ENCODE data around the gene MFN2. TPM values are rescaled to one million over a fixed set of nuclear protein-coding genes. Genes with fewer than 3 reads are reported as not detected.
A peak's percentile ranks its signal among the peaks of the same experiment; 100 is the strongest.
"Not testable (repeated sequence)": the region's sequence is repeated elsewhere in the genome, so short reads cannot be mapped to it uniquely, and the experiment has no call there.

MFN2 gene
- total RNA-seq, 1 experiment from 2014 or later, result 43.7 TPM

GRCh38 chr1:12029720-12030339 lies 49.6 kb downstream of the MFN2 start:
- Histone ChIP-seq H3K9me3 (no peaks in the 10 kb centered on the region), H3K4me3 (no peak overlapping the region), H3K27me3 (no peaks in the 10 kb centered on the region), H3K36me3 (peaks cover 5% of the 10 kb centered on the region)
- DNase-seq, result no peak

DNA sequence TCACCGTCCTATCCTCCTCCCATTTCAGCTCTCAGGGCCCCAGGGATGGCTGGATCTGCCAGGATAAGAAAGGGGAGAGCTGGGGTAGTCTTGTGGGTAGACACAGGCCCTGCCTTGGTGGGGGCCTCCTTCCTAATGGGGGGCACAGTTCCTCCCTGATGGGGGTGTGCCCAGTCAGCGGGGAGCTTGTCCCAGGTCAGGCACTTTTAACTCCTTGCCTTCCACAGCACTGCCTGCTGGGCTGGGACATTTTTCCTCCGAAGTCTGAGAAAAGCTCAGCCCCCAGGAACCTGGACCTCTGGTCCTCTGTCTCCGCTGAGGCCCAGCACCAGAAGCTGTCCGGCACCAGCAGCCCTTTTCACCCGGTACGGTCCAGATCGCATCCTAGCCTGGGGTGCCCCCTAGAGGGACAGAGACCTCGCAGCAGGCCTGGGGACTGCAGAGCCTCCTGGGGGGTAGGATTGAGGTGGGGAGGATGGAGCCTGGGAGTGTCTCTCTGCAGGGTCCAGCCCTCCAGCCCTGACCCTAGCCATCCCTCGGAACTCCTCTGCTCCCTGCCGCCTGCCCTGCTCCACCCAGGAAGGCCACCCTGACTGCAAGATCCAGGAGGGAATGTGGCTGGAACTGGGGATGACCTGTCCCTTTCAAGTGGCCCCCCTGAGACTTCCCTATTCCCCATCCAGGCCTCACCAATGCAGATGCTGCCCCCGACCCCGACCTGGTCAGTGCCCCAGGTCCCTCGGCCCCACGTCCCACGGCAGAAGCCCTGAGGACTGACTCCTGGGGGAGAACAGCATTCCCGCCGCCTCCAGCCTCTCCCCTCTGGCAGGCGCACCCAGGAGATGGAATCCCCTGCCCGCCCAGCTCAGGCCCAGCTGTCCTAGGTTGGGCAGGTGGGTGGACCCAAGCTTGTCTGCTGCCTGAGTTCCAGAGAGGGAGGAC lies 51.1 kb downstream of the MFN2 start:
- Histone ChIP-seq H3K36me3 (peaks cover 2% of the 10 kb centered on the region), H3K4me3 (no peak overlapping the region), H3K27me3 (no peaks in the 10 kb centered on the region), H3K9me3 (no peaks in the 10 kb centered on the region)
- DNase-seq, result peak; percentile 22

GRCh38 chr1:12032161-12032621 lies 51.9 kb downstream of the MFN2 start:
- Histone ChIP-seq H3K4me3 (no peak overlapping the region), H3K27me3 (no peaks in the 10 kb centered on the region), H3K9me3 (no peaks in the 10 kb centered on the region), H3K36me3 (peaks cover 2% of the 10 kb centered on the region)
- DNase-seq, result no peak

DNA sequence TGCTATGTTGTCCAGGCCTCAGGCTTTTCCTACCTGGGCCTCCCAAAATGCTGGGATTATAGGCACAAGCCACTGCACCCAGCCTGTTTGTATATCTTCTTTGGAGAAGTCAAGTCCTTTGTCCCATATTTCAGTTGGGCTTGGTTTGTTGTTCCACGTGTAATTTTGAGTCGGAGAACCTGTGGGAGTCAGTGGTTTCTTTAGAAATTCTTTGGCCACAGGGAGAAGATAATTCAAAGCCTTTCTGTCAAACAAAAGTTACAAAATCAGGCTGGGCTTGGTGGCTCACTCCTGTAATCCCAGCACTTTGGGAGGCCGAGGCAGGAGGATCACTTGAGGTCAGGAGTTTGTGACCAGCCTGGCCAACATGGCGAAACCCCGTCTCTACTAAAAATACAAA lies 53.2 kb downstream of the MFN2 start:
- not testable (repeated sequence) for DNase-seq, H3K36me3 ChIP-seq, H3K9me3 ChIP-seq, H3K27me3 ChIP-seq, H3K4me3 ChIP-seq

DNA sequence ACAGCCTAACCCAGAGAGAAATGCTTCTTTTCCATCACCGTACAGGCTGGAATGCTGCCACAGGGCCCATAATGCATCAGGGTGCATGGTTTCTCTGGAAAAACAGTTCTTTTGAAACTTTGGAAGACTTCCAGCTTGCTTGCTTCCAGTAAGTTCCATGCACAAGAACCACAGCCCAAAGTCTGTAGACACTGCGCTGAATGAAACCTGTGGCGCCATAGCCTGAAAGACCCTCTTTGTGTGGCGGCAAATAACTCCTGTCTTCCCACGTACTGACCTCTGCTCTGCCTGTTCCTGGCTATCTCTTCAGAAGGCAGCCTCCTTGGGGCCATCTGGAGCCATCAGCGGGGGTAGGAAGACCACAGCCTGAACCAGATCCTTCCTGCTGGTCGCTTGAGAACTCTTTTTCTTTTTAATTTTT lies 54.1 kb downstream of the MFN2 start:
- DNase-seq, result no peak
- Histone ChIP-seq H3K4me3 (no peak overlapping the region), H3K9me3 (no peaks in the 10 kb centered on the region), H3K27me3 (no peaks in the 10 kb centered on the region), H3K36me3 (no peaks in the 10 kb centered on the region; the same call in 1 of the 2 replicates)

DNA sequence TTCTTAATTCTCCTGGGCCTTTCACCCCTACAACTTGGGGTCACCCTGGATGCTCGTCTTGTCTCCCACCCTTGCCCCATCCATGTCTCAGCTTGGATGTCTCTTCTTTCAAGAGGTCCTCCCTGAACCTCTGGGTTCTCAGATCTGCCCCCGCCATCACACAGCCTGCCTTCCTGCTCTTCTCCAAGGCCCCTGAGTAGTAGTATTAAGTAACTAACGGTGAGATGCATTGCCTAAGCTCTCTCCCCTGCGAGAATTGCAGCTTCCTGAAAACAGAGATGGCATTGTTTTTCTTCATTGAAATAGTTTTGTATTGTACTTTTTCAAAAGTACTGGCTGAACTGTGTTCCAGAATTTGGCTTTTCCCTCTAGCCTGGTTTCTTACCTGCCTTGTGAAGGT lies 55.1 kb downstream of the MFN2 start:
- Histone ChIP-seq H3K4me3 (no peak overlapping the region), H3K36me3 (no peaks in the 10 kb centered on the region), H3K27me3 (no peaks in the 10 kb centered on the region), H3K9me3 (no peaks in the 10 kb centered on the region)
- DNase-seq, result no peak

DNA sequence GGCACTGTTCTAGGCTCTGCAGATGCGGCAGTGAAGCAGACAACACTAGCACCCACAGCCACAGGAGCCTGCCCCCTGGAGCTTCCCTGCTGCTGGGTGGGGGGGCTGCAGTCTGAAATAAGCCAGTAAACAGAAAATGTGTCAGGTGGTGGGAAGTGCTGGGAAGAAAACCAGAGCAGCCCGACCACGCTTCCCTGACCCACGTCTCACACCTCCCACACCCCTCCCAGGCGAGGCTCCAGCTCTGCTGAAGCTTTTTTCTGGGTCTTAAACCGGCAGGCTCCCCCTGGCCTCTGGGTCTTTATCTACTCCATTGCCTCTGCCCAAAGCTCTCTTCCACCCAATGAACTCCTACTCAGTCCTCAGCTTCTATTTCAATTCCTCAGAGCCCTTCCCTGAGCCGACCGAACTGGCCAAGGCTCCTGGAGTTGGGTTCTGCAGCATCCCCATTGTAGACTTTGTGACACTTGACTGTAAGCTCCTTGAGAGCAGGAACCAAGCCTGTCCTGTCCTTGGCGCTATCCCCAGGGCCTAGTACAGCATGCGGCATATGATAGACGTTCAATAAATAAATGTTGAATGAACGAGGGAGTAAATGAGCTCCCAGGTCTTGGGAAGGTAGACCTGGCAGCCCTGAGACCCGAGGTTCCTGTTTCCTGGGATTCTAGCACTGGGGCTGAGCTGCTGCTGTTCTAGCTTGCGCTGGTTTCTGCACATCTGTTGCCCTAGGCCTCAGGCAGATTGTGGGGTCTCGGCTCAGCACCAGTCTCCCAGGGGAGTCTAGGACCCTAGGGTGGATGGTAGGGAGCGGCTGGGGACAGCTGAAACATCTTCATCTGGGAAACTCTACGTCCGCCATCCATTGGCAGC lies 57.5 kb downstream of the MFN2 start:
- no peak for DNase-seq
- no peaks in the 10 kb centered on the region for H3K9me3 ChIP-seq
- H3K4me3 ChIP-seq, result no peak overlapping the region
- no peaks in the 10 kb centered on the region for H3K27me3 ChIP-seq
- H3K36me3 ChIP-seq, result no peaks in the 10 kb centered on the region

GRCh38 chr1:12038356-12039163 lies 58.3 kb downstream of the MFN2 start:
- H3K4me3 ChIP-seq, result no peak overlapping the region
- H3K36me3 ChIP-seq, result no peaks in the 10 kb centered on the region
- DNase-seq, result no peak
- H3K27me3 ChIP-seq, result no peaks in the 10 kb centered on the region
- H3K9me3 ChIP-seq, result no peaks in the 10 kb centered on the region

- Histone ChIP-seq H3K36me3 (no peaks in the 10 kb centered on the region), H3K9me3 (no peaks in the 10 kb centered on the region), H3K4me3 (no peak overlapping the region), H3K27me3 (no peaks in the 10 kb centered on the region)
- DNase-seq, result no peak
Observed at GRCh38 chr1:12039164-12039525, 58.9 kb downstream of the MFN2 start.

DNA sequence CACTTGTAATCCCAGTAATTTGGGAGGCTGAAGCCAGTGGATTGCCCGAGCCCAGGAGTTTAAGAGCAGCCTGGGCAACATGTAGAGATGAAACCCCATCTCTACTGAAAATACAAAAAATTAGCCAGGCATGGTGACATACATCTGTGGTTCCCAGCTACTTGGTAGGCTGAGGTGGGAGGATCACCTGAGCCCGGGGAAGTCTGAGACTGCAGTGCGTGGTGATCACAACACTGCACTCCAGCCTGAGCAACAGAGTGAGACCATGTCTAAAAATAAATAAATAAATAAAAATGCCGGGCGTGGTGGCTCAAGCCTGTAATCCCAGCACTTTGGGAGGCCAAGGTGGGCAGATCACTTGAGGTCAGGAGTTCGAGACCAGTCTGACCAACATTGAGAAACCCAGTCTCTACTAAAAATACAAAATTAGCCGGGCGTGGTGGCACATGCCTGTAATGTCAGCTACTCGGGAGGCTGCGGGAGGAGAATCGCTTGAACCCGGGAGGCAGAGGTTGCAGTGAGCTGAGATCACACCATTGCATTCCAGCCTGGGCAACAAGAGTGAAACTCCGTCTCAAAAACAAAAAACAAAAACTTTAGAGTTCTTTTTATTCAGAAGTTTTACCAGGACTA lies 59.7 kb downstream of the MFN2 start:
- not testable (repeated sequence) for DNase-seq, H3K9me3 ChIP-seq, H3K36me3 ChIP-seq, H3K27me3 ChIP-seq, H3K4me3 ChIP-seq

- no peaks in the 10 kb centered on the region for H3K27me3 ChIP-seq
- H3K9me3 ChIP-seq, result no peaks in the 10 kb centered on the region
- H3K4me3 ChIP-seq, result no peak overlapping the region
- no peaks in the 10 kb centered on the region for H3K36me3 ChIP-seq
- DNase-seq, result peak; percentile 73
Observed at GRCh38 chr1:12040457-12041051, 60.3 kb downstream of the MFN2 start.

- H3K36me3 ChIP-seq, H3K4me3 ChIP-seq, H3K9me3 ChIP-seq, DNase-seq, H3K27me3 ChIP-seq: not testable (repeated sequence)
Observed at GRCh38 chr1:12044187-12044877, 64.1 kb downstream of the MFN2 start.

DNA sequence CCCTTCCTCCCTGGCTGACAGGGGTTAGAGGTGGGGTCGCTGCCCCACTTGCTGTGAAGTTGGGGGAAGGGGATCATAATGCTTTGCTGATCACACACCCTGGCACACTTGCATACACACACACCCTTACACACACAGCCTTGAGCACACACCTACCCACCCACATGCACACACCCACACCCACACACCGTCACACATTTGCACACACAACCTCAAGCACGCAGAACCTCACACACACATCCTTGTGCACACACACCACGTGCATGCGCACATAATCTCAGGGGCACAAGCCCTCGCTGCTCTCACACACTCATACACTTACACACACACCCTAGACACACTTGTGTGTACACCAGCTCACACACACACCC lies 66.5 kb downstream of the MFN2 start:
- H3K36me3 ChIP-seq, result no peaks in the 10 kb centered on the region
- no peaks in the 10 kb centered on the region for H3K9me3 ChIP-seq
- DNase-seq, result no peak
- no peaks in the 10 kb centered on the region for H3K27me3 ChIP-seq
- no peak overlapping the region for H3K4me3 ChIP-seq

DNA sequence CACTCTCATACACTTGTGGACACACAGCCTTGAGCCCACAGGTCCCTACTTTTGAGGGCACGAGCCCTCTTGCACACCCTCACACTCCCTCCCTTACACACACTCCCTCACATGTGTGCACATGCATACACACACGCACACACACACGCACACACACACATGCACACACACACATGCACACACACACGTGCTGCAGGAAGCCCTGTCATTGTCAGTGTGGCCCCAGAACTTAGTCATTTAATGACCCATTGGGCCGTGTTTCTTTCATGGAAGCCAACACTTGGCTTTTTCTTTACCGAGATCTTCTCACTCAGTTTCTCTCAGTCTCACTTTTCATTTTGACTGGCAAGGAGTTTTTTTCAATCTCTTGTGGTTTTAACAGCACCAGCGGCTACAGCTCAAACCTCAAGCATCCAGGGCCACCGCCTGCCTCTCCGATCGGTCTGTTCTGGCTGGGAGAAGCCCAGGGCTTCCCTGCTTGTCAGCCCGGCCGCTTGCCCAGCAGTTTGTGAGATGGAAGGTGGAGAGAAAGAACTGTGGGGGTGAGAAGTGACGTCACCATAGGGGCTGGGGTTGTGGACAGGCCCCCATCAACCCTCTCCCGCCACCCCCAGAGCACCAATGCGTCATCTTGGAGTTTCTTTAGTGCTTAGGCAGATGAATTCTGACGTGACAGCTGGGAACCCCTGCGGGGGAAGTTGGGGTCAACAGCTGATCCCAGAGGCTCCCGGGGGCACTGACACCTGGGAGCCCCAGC lies 67.1 kb downstream of the MFN2 start:
- no peaks in the 10 kb centered on the region for H3K36me3 ChIP-seq
- H3K27me3 ChIP-seq, result no peaks in the 10 kb centered on the region
- DNase-seq, result no peak
- H3K4me3 ChIP-seq, result no peak overlapping the region
- no peaks in the 10 kb centered on the region for H3K9me3 ChIP-seq

Measured in MG63 (cell line).